RWPE1 (cell line): ENCODE data around the gene PTDSS2.

Experiments used
- CTCF ChIA-PET: fragments of 350-600 bp; sonication (Branson Sonifier 250); formaldehyde crosslinking; extraction: SDS; loops from one replicate; lab custom pipeline; 2021; lab: Yijun Ruan, JAX
- POLR2A ChIA-PET: fragments of 400-600 bp; formaldehyde crosslinking; extraction: SDS; loops from one replicate; lab custom pipeline; 2020; ENCODE audit warnings: antibody characterized with exemption; ENCODE audit not compliant: low non-redundant PET; lab: Yijun Ruan, JAX
- DNase-seq: peaks from one replicate; pipeline ENCODE4 v3.0.0; 2012; ENCODE audit warnings: low spot score
- H3K27ac ChIP-seq: fragments of 450-650 bp; 2 replicates; pipeline ENCODE4 v1.5.1; 2017
- TF ChIP-seq, protein P1 (sequence below): fragments of 450-650 bp; conservative IDR thresholded peaks from 2 replicates; pipeline ENCODE4 v1.5.1; 2017; ENCODE audit warnings: low read depth, mild to moderate bottlenecking

PTDSS2 gene

GRCh38 chr11:502288-503178 is 52.5 kb downstream of the PTDSS2 start:
- peak overlapping the region; percentile 98 for H3K27ac ChIP-seq
- CTCF ChIA-PET, result interaction anchor here (0.5 to 0.9 kb wide), 3 partner anchors 9 to 16 kb away, joined by 3 to 4 read pairs (median 3); no protein-coding TSS in a partner anchor
- POLR2A ChIA-PET, result no interaction called here
- no peak for DNase-seq
- TF ChIP-seq, protein P1, sequence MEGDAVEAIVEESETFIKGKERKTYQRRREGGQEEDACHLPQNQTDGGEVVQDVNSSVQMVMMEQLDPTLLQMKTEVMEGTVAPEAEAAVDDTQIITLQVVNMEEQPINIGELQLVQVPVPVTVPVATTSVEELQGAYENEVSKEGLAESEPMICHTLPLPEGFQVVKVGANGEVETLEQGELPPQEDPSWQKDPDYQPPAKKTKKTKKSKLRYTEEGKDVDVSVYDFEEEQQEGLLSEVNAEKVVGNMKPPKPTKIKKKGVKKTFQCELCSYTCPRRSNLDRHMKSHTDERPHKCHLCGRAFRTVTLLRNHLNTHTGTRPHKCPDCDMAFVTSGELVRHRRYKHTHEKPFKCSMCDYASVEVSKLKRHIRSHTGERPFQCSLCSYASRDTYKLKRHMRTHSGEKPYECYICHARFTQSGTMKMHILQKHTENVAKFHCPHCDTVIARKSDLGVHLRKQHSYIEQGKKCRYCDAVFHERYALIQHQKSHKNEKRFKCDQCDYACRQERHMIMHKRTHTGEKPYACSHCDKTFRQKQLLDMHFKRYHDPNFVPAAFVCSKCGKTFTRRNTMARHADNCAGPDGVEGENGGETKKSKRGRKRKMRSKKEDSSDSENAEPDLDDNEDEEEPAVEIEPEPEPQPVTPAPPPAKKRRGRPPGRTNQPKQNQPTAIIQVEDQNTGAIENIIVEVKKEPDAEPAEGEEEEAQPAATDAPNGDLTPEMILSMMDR, result no peak

- peak; percentile 23 for DNase-seq
- ChIA-PET POLR2A (interaction anchor here (1.0 kb wide), 1 partner anchor 43 kb away, joined by 3 read pairs; no protein-coding TSS in a partner anchor), CTCF (interaction anchor here (0.7 kb wide), 1 partner anchor 55 kb away, joined by 3 read pairs; no protein-coding TSS in a partner anchor)
These were observed 53.3 kb downstream of the PTDSS2 start for GRCh38 chr11:503179-503981.

DNA sequence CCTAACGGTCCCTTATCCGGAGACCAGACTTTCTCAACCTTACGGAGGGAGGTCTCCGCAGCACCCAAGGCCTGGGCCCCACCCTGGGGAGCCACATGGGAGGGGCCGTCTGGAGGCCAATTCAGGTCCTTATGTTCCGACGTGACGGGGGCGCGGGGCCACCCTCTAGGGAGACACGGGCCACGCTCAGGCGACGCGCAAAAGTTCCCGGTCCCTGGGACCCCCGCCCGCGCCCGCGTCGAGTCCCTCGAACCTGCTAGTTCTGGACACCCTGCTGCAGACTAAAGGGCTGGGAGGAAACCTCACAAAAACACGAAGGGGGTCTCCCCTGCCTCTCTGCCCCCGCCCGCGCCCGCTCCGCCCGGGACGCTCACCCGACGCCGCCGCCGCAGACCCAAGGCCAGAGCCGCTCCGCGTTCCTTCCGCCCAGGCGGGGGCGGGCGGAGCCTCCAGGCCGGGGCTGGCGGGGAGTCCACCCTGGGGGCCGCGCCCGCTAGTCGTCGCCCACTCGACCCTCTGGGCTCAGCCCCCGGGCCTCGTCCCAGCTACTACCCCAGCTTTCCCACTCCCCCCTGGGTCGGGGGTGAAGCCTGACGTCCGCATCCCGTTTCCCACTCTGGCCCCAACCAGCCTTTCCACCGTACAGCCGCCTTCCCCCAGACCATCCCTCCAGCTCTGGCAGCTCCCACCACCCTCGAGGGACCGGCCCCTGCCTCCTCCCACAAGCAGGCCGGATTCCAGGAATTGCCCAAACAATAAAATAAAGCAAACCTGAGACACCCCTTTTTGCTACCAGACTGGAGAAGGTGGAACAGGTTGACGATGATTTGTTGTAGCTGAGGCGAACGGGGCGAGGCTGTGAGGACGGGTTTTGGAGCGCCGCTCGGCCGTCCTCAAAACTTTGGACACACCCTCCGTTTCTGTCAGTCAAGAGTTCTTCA is 54.2 kb downstream of the PTDSS2 start:
- peak overlapping the region; percentile 98 for H3K27ac ChIP-seq
- ChIA-PET POLR2A (interaction anchor here (1.0 kb wide), 2 partner anchors 44 kb away, joined by 3 read pairs; no protein-coding TSS in a partner anchor), CTCF (interaction anchor here (0.7 to 1.6 kb wide), 3 partner anchors 14 to 1896 kb away, joined by 3 to 6 read pairs (median 3); no protein-coding TSS in a partner anchor)
- DNase-seq, result peak; percentile 49
- TF ChIP-seq, protein P1, result no peak

More at GRCh38 chr11:503179-503981, 53.3 kb downstream of the PTDSS2 start:
- peak overlapping the region; percentile 98 for H3K27ac ChIP-seq
- TF ChIP-seq, protein P1, result no peak

DNA sequence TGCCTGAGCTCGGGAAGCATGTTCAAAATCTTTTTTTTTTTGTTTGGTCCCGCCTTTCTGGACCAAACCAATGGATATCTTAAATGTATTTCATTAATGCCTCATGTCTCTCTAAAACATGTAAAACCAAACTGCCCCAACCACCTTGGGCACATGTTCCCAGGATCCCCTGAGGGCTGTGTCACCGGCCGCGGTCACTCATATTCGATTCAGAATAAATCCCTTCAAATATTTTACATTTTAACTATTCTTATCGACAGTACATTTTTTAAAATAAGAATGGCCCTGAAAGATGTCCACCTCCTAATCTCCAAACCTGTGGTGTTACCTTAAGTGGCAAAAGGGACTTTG is 54.9 kb downstream of the PTDSS2 start:
- TF ChIP-seq, protein P1, result no peak
- DNase-seq, result no peak
- POLR2A ChIA-PET, result interaction anchor here (1.0 kb wide), 1 partner anchor 44 kb away, joined by 3 read pairs; no protein-coding TSS in a partner anchor
- CTCF ChIA-PET, result interaction anchor here (0.7 to 1.6 kb wide), 3 partner anchors 14 to 1895 kb away, joined by 3 to 6 read pairs (median 3); no protein-coding TSS in a partner anchor
- peak overlapping the region; percentile 98 for H3K27ac ChIP-seq

DNA sequence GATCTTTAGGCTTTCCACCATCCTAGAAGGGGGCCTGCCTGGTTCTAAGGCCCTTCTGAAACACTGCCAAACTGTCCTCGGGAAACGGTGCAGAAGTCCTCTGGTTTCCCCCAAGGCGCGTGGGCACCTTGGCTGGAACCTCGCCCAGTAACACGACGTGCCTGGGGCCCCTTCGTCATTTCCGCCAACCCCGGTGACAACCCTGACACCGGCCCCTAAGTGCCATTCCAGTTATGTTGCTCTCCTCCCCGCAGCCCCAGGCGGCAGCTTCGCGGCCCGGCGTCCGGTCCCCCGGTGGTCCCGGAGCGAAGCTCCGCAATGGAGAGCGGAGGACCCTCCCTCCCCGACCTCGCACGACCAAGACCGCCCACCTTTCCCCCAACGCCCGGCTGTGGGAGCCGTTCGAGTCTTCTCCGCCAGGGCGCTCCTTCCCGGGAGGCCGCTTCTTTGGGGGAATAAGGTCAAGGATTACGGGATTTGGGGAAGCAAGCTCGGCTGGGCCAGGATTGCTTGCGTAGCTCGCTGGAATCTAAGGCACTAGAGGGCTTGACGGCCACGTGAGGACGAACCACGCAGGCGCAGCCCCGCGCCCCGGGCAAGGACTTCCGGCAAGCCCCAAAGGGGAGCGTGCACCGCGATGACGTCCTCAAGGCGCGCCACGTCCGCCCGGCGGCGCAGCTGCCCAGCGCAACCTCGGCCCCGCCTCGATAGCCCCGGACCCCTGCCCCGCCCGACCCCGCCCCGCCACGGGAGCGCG is 56.3 kb downstream of the PTDSS2 start:
- TF ChIP-seq, protein P1, result no peak
- POLR2A ChIA-PET, result interaction anchor here (0.6 to 1.3 kb wide), 3 partner anchors 9 to 64 kb away, joined by 4 to 7 read pairs (median 6); no protein-coding TSS in a partner anchor
- CTCF ChIA-PET, result interaction anchor here (0.8 to 1.0 kb wide), 3 partner anchors 9 to 56 kb away, joined by 3 to 4 read pairs (median 3); no protein-coding TSS in a partner anchor
- peak overlapping the region; percentile 98 for H3K27ac ChIP-seq
- DNase-seq, result peak; percentile 93
